ENCODE data around the gene EIF5A. TPM values are rescaled to one million over a fixed set of nuclear protein-coding genes. Genes with fewer than 3 reads are reported as not detected.

The EIF5A gene
- total RNA-seq, 6 experiments from 2014 or later: 222 to 299 (median 238) TPM

DNA sequence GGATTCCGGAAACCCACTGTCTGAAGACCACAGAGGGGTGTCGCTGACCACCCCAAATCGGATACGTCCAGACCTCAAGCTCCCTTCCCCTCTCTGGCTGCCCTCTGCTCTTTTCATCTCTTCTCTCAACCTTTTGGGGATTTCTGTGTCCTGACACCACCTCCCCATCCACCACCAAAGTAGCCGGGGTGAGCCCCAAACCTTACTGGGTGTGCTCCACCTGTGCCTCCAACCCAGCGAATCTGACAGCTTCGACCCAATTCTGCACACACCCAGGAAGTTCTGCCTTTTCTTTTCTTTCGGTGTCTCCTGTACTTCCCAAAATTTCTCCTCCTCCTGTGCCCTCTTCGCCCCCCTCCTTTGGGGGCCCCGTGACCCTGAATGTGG, 45.1 kb downstream of the EIF5A start:
- no peaks in the 10 kb centered on the region for H3K9me3 ChIP-seq
- peaks cover 0 to 26% (median 7%) of the 10 kb centered on the region in 4 donors for H3K4me1 ChIP-seq
- no peaks in the 10 kb centered on the region for H3K27me3 ChIP-seq
- WGBS (ENCODE audit: insufficient coverage, low coverage, low lambda C conversion rate, missing lambda C conversion rate): 40% methylated on average over 6 of the region's 10 CpGs
- TF ChIP-seq, protein P1, sequence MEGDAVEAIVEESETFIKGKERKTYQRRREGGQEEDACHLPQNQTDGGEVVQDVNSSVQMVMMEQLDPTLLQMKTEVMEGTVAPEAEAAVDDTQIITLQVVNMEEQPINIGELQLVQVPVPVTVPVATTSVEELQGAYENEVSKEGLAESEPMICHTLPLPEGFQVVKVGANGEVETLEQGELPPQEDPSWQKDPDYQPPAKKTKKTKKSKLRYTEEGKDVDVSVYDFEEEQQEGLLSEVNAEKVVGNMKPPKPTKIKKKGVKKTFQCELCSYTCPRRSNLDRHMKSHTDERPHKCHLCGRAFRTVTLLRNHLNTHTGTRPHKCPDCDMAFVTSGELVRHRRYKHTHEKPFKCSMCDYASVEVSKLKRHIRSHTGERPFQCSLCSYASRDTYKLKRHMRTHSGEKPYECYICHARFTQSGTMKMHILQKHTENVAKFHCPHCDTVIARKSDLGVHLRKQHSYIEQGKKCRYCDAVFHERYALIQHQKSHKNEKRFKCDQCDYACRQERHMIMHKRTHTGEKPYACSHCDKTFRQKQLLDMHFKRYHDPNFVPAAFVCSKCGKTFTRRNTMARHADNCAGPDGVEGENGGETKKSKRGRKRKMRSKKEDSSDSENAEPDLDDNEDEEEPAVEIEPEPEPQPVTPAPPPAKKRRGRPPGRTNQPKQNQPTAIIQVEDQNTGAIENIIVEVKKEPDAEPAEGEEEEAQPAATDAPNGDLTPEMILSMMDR (IDR thresholded peaks at IDR 0.05): peak in 1 of 4 donors; percentile 35
- TF ChIP-seq POLR2A (IDR thresholded peaks at IDR 0.05): no peak
- no peak for DNase-seq
- no peak for ATAC-seq
- H3K27ac ChIP-seq: peak overlapping the region; percentile 93 to 98 (median 97)
- H3K36me3 ChIP-seq: no peaks in the 10 kb centered on the region
- intact Hi-C loops (cut with DNase I): loop anchor here in 1 of 2 donors (10.0 kb wide), 1 partner anchor 162 kb away; no protein-coding TSS in a partner anchor
- H3K4me3 ChIP-seq: peak overlapping the region; percentile 71 to 96 (median 86)

DNA sequence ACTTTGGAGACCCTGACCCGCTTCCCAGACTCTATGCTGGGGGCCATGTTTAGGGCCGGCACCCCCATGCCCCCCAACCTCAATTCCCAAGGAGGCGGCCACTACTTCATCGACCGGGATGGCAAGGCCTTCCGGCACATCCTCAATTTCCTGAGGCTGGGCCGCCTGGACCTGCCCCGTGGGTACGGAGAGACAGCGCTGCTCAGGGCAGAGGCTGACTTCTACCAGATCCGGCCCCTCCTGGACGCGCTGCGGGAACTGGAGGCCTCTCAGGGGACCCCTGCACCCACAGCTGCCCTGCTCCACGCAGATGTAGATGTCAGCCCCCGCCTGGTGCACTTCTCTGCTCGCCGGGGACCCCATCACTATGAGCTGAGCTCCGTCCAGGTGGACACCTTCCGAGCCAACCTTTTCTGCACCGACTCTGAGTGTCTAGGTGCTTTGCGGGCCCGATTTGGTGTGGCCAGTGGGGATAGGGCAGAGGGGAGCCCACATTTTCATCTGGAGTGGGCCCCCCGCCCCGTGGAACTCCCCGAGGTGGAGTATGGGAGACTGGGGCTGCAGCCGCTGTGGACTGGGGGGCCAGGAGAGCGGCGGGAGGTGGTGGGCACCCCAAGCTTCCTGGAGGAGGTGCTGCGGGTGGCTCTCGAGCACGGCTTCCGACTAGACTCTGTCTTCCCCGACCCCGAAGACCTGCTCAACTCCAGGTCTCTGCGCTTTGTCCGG, 45.6 kb downstream of the EIF5A start:
- intact Hi-C loops (cut with DNase I): loop anchor here in 1 of 2 donors (10.0 kb wide), 1 partner anchor 162 kb away; no protein-coding TSS in a partner anchor
- Histone ChIP-seq H3K9me3 (no peaks in the 10 kb centered on the region), H3K36me3 (no peaks in the 10 kb centered on the region), H3K27me3 (no peaks in the 10 kb centered on the region), H3K4me3 (peak overlapping the region in 2 of 3 donors; percentile 71 to 96), H3K4me1 (peaks cover 0 to 26% (median 7%) of the 10 kb centered on the region in 4 donors), H3K27ac (no peak overlapping the region)
- no peak for DNase-seq
- WGBS (ENCODE audit: insufficient coverage, low coverage, low lambda C conversion rate, missing lambda C conversion rate): 70% methylated on average over 2 of the region's 37 CpGs
- ATAC-seq: no peak
- TF ChIP-seq POLR2A (IDR thresholded peaks at IDR 0.05): no peak
- TF ChIP-seq, protein P1 (IDR thresholded peaks at IDR 0.05): no peak

DNA sequence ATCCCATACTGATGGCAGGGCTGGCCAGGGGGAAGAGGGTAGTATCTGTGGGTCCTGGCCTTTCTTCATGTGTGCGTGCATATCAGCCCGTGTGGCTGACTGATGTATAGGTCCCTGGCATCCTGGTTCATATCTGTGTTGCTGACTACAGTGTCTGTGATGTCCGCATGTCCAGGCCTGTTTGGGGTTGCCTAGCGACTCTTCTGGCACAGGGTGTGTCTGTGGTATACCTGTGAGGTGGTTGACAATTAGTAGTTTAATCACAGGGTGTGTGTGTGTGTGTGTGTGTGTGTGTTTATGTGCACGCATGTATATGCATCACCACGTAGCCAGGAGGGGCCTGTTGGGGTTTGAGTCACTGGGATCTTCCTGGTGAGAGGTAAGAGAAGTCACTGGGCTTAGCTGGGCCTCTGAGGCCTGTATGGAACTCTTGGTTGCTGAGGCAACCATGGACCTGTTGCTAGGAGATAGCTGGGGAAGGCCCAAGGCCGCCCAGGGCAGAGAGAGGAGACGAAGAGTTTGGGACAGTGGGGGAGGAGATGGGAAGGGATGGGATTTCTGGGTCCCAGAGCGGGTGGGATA, 46.9 kb downstream of the EIF5A start:
- H3K4me1 ChIP-seq: peaks cover 0 to 26% (median 7%) of the 10 kb centered on the region in 4 donors
- 78% methylated on average over 5 of the region's 9 CpGs for WGBS (ENCODE audit: insufficient coverage, low coverage, low lambda C conversion rate, missing lambda C conversion rate)
- intact Hi-C loops (cut with DNase I): loop anchor here in 1 of 2 donors (10.0 kb wide), 1 partner anchor 160 kb away; no protein-coding TSS in a partner anchor

DNA sequence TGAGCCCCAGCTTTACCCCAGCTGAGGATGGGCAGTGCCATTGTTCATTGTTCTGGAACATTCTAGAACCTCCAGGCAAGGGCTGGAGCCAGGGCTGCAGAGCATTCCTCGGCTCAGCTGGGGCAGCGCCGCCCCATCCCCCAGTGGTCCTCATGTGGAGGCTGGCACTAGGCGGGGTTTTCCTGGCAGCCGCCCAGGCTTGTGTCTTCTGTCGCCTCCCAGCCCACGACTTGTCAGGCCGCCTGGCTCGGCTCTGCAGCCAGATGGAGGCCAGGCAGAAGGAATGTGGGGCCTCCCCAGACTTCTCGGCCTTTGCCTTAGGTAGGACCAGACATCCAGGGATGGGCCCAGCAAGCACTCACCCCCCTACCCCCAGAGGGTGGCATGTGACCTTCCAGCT, 47.6 kb downstream of the EIF5A start, which contains the start of gene TMEM95:
TMEM95 (plus strand) TSS at position 104 of the 400 bp plus-strand sequence; CDS start at position 153, 49 bp downstream.
- intact Hi-C loops (cut with DNase I): loop anchor here in 1 of 2 donors (5.0 to 10.0 kb wide), 2 partner anchors 82 to 160 kb away; partner anchors contain the start of genes FGF11 and TMEM102

More for the DNA sequence above, 46.9 kb downstream of the EIF5A start:
- Histone ChIP-seq H3K36me3 (no peaks in the 10 kb centered on the region), H3K27me3 (no peaks in the 10 kb centered on the region), H3K27ac (no peak overlapping the region), H3K4me3 (no peak overlapping the region), H3K9me3 (no peaks in the 10 kb centered on the region)
- no peak for TF ChIP-seq POLR2A (IDR thresholded peaks at IDR 0.05)
- TF ChIP-seq, protein P1 (IDR thresholded peaks at IDR 0.05): no peak
- no peak for DNase-seq
- ATAC-seq: no peak

More for the DNA sequence above, 47.6 kb downstream of the EIF5A start, which contains the start of gene TMEM95:
- ATAC-seq (no peak), DNase-seq (no peak)
- no peaks in the 10 kb centered on the region for H3K9me3 ChIP-seq
- no peak within 1 kb of the TSS for H3K27ac ChIP-seq
- TF ChIP-seq POLR2A (IDR thresholded peaks at IDR 0.05): no peak
- TF ChIP-seq, protein P1 (IDR thresholded peaks at IDR 0.05): no peak
- peaks cover 0 to 23% (median 7%) of the 10 kb centered on the region in 4 donors for H3K4me1 ChIP-seq
- no peak within 1 kb of the TSS for H3K4me3 ChIP-seq
- no peaks in the 10 kb centered on the region for H3K27me3 ChIP-seq
- H3K36me3 ChIP-seq: no peaks in the 10 kb centered on the region
- WGBS (ENCODE audit: insufficient coverage, low coverage, low lambda C conversion rate, missing lambda C conversion rate): no CpG with 5 or more reads among the region's 10 CpGs
